DOHH2 (cell line): ENCODE results near the gene ARHGAP8.

Experiments used
- H3F3A ChIP-seq: fragments of 200-600 bp; sonication (generic), shearing (Covaris generic); 2 replicates; pipeline ENCODE4 v1.6.0; 2016; ENCODE audit warnings: antibody characterized with exemption, mild to moderate bottlenecking; ENCODE audit not compliant: control insufficient read depth, insufficient read depth
- H3K27ac ChIP-seq: fragments of 200-600 bp; sonication (generic); 2 replicates; pipeline ENCODE4 v1.5.1; 2014; ENCODE audit warnings: low read depth, mild to moderate bottlenecking, low read length, moderate library complexity
- H3K27me3 ChIP-seq: fragments of 200-600 bp; sonication (generic); 2 replicates; pipeline ENCODE4 v1.6.1; 2014; ENCODE audit warnings: mild to moderate bottlenecking, low read length, mixed read lengths; ENCODE audit not compliant: control insufficient read depth
- H3K36me3 ChIP-seq: fragments of 200-600 bp; sonication (generic); 2 replicates; pipeline ENCODE4 v1.6.1; 2014; ENCODE audit warnings: mild to moderate bottlenecking, low read length, moderate library complexity, mixed read lengths; ENCODE audit not compliant: control insufficient read depth
- H3K4me1 ChIP-seq: fragments of 200-600 bp; sonication (generic); 2 replicates; pipeline ENCODE4 v1.6.1; 2014; ENCODE audit warnings: mild to moderate bottlenecking, low read length, mixed read lengths; ENCODE audit not compliant: control insufficient read depth
- H3K4me2 ChIP-seq: fragments of 200-600 bp; sonication (generic); 2 replicates; pipeline ENCODE4 v1.6.0; 2014; ENCODE audit warnings: mild to moderate bottlenecking, low read length, moderate library complexity
- H3K4me3 ChIP-seq: fragments of 200-600 bp; sonication (generic); 2 replicates; pipeline ENCODE4 v1.5.1; 2014; ENCODE audit warnings: mild to moderate bottlenecking, low read length, mixed read lengths
- H3K79me2 ChIP-seq: fragments of 200-600 bp; sonication (generic); 2 replicates; pipeline ENCODE4 v1.6.1; 2014; ENCODE audit warnings: mild to moderate bottlenecking, low read length, mixed read lengths; ENCODE audit not compliant: control insufficient read depth
- H3K9me2 ChIP-seq: fragments of 200-600 bp; sonication (generic); replicated peaks from 2 replicates; pipeline ENCODE4 v1.6.1; 2014; ENCODE audit warnings: mild to moderate bottlenecking, low read length, mixed read lengths; ENCODE audit not compliant: control insufficient read depth
- H3K9me3 ChIP-seq: fragments of 200-600 bp; sonication (generic); 2 replicates; pipeline ENCODE4 v1.6.1; 2014; ENCODE audit warnings: antibody characterized with exemption, low read length, mixed read lengths; ENCODE audit not compliant: control insufficient read depth, insufficient read depth
- H4K20me1 ChIP-seq: fragments of 200-600 bp; sonication (generic); 2 replicates; pipeline ENCODE4 v1.6.0; 2014; ENCODE audit warnings: low read depth, mild to moderate bottlenecking, antibody characterized with exemption, low read length, moderate library complexity; ENCODE audit not compliant: control insufficient read depth, insufficient read depth
- EZH2phosphoT487 ChIP-seq: fragments of 200-600 bp; sonication (generic); IDR thresholded peaks from 2 replicates; pipeline ENCODE4 v1.6.1; 2017; ENCODE audit warnings: borderline replicate concordance, mild to moderate bottlenecking, antibody characterized with exemption, low read length, moderate library complexity, mixed read lengths
- TF ChIP-seq, protein P1 (sequence below): fragments of 200-600 bp; sonication (generic); IDR thresholded peaks from one replicate; pipeline ENCODE4 v1.5.1; 2014; ENCODE audit warnings: antibody characterized with exemption, mild to moderate bottlenecking, low read depth, low read length; ENCODE audit not compliant: poor library complexity, severe bottlenecking

ARHGAP8 gene

DNA sequence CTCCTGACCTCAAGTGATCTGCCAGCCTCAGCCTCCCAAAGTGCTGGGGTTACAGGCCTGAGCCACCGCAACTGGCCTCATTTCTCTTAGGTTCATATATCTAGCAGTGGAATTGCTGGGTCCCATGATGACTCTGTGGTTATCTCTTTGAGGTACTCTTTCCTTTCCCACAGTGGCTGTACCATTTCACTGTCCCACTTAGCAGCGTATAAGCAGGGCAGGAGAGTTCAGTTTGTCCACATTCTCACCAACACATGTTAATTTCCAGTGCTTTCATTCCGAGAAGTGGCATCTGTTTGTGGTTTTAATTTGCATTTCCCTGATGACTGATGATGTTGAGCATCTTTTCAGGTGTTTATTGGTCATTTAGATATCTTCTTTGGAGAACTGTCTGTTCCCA is 34.0 kb upstream of the ARHGAP8 start:
- H3K27ac ChIP-seq: no peak overlapping the region

GRCh38 chr22:44719586-44720368 is 32.6 kb upstream of the ARHGAP8 start:
- no peak overlapping the region for H3K27ac ChIP-seq
- no peak for TF ChIP-seq EZH2phosphoT487
- TF ChIP-seq, protein P1, sequence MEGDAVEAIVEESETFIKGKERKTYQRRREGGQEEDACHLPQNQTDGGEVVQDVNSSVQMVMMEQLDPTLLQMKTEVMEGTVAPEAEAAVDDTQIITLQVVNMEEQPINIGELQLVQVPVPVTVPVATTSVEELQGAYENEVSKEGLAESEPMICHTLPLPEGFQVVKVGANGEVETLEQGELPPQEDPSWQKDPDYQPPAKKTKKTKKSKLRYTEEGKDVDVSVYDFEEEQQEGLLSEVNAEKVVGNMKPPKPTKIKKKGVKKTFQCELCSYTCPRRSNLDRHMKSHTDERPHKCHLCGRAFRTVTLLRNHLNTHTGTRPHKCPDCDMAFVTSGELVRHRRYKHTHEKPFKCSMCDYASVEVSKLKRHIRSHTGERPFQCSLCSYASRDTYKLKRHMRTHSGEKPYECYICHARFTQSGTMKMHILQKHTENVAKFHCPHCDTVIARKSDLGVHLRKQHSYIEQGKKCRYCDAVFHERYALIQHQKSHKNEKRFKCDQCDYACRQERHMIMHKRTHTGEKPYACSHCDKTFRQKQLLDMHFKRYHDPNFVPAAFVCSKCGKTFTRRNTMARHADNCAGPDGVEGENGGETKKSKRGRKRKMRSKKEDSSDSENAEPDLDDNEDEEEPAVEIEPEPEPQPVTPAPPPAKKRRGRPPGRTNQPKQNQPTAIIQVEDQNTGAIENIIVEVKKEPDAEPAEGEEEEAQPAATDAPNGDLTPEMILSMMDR: no peak
- no peak overlapping the region for H3K4me3 ChIP-seq
- H3K9me2 ChIP-seq: no peaks in the 10 kb centered on the region
- H3F3A ChIP-seq: no peaks in the 10 kb centered on the region
- no peaks in the 10 kb centered on the region for H3K4me1 ChIP-seq
- no peaks in the 10 kb centered on the region for H3K79me2 ChIP-seq
- H3K9me3 ChIP-seq: no peaks in the 10 kb centered on the region
- no peaks in the 10 kb centered on the region for H4K20me1 ChIP-seq
- no peak overlapping the region for H3K4me2 ChIP-seq
- H3K36me3 ChIP-seq: no peaks in the 10 kb centered on the region
- no peaks in the 10 kb centered on the region for H3K27me3 ChIP-seq

More for the DNA sequence above, 34.0 kb upstream of the ARHGAP8 start:
- Histone ChIP-seq H3K9me3 (no peaks in the 10 kb centered on the region), H4K20me1 (no peaks in the 10 kb centered on the region), H3F3A (no peaks in the 10 kb centered on the region), H3K4me3 (no peak overlapping the region), H3K9me2 (no peaks in the 10 kb centered on the region), H3K79me2 (no peaks in the 10 kb centered on the region), H3K4me2 (no peak overlapping the region), H3K4me1 (no peaks in the 10 kb centered on the region), H3K36me3 (no peaks in the 10 kb centered on the region), H3K27me3 (no peaks in the 10 kb centered on the region)
- TF ChIP-seq, protein P1: no peak
- TF ChIP-seq EZH2phosphoT487: no peak

DNA sequence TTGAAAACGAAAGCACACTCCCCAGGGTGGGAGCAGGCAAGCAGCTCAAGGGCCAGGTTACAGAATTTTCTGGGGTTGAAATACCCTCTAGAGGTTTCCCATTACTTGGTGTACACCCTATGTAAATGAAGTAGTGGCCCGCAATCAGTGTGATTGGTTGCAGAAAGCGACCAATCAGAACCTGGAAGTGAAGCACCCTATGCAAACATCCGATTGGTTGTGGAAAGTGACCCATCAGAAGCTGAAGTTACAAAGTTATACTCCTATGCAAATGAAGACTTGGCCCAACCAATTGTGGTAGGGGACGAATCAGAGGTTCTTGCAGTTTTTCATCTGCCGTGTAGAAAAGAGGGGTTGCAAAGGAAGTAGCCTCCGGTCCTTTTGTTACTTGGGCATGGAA is 31.2 kb upstream of the ARHGAP8 start:
- no peaks in the 10 kb centered on the region for H4K20me1 ChIP-seq

More for the DNA sequence above, 31.2 kb upstream of the ARHGAP8 start:
- Histone ChIP-seq H3K9me2 (no peaks in the 10 kb centered on the region), H3K27ac (no peak overlapping the region), H3K27me3 (no peaks in the 10 kb centered on the region), H3K79me2 (no peaks in the 10 kb centered on the region), H3K4me3 (no peak overlapping the region), H3F3A (no peaks in the 10 kb centered on the region), H3K4me2 (no peak overlapping the region), H3K9me3 (no peaks in the 10 kb centered on the region), H3K4me1 (no peaks in the 10 kb centered on the region), H3K36me3 (no peaks in the 10 kb centered on the region)
- TF ChIP-seq EZH2phosphoT487: no peak
- TF ChIP-seq, protein P1: no peak
